ENCODE data around the gene ZDHHC14. TPM values are rescaled to one million over a fixed set of nuclear protein-coding genes. Genes with fewer than 3 reads are reported as not detected.

ZDHHC14 gene
- total RNA-seq, 1 donor from 2014 or later: 26.1 TPM

- no peaks in the 10 kb centered on the region for H3K9me3 Mint-ChIP-seq (ENCODE audit: unreplicated experiment)
- peaks cover 24% of the 10 kb centered on the region for H3K4me1 Mint-ChIP-seq (ENCODE audit: unreplicated experiment)
- H3K36me3 Mint-ChIP-seq (ENCODE audit: low read depth, unreplicated experiment): peaks cover 7% of the 10 kb centered on the region
- TF ChIP-seq CTCF (IDR thresholded peaks at IDR 0.05; ENCODE audit: unreplicated experiment): no peak
- H3K27ac Mint-ChIP-seq (ENCODE audit: unreplicated experiment): no peak overlapping the region
- no peak overlapping the region for H3K4me3 Mint-ChIP-seq (ENCODE audit: unreplicated experiment)
- H3K27me3 Mint-ChIP-seq (ENCODE audit: unreplicated experiment): peaks cover 4% of the 10 kb centered on the region
- no peak for DNase-seq (ENCODE audit: low spot score)
Measured at GRCh38 chr6:157615420-157615769, 234.4 kb downstream of the ZDHHC14 start.

DNA sequence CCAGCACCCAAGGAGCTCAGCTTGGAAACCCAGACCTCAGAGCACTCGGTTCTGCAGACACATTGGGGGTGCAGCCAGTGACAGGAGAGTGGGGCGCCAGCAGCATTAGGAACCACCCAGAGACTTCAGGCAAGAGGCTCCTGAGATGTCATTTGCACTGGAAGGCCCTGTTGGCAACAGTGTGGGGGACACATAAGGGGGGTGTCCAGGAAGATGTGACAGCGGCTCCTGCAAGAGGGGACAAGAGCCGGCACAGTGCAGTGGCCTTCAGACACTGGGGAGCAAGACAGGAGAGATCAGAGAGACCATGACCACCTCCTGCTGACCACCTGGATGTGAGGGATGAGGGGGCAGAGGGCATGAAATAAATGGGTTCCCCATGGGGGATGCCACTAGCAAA lies 235.0 kb downstream of the ZDHHC14 start:
- no peak overlapping the region for H3K4me3 Mint-ChIP-seq (ENCODE audit: unreplicated experiment)
- H3K4me1 Mint-ChIP-seq (ENCODE audit: unreplicated experiment): peaks cover 19% of the 10 kb centered on the region
- H3K36me3 Mint-ChIP-seq (ENCODE audit: low read depth, unreplicated experiment): peaks cover 7% of the 10 kb centered on the region
- H3K27ac Mint-ChIP-seq (ENCODE audit: unreplicated experiment): no peak overlapping the region
- no peaks in the 10 kb centered on the region for H3K9me3 Mint-ChIP-seq (ENCODE audit: unreplicated experiment)
- H3K27me3 Mint-ChIP-seq (ENCODE audit: unreplicated experiment): peaks cover 4% of the 10 kb centered on the region
- TF ChIP-seq CTCF (IDR thresholded peaks at IDR 0.05; ENCODE audit: unreplicated experiment): no peak
- DNase-seq (ENCODE audit: low spot score): no peak

DNA sequence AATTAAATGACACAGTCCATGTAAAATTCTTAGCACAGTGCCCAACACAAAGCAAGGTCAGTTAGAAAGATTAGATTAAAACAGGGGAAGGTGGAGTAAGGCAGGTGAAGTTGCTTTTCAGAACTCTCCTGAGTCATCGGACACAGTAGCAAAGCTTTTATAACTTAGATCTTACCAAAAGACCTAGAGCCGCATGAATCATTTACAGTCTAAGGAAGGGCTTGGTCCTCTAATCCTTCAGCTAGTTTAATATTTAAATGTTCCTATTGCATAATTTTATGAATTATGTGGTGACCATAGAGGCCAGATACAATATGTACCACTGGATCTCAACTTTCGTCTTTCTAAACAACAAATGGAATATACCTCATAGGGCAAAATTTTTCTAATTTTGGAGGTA lies 240.0 kb downstream of the ZDHHC14 start:
- H3K27ac Mint-ChIP-seq (ENCODE audit: unreplicated experiment): no peak overlapping the region

GRCh38 chr6:157621406-157621805 lies 240.4 kb downstream of the ZDHHC14 start:
- Mint-ChIP-seq H3K9me3 (ENCODE audit: unreplicated experiment) (no peaks in the 10 kb centered on the region), H3K27ac (ENCODE audit: unreplicated experiment) (no peak overlapping the region), H3K4me3 (ENCODE audit: unreplicated experiment) (no peak overlapping the region), H3K36me3 (ENCODE audit: low read depth, unreplicated experiment) (peaks cover 11% of the 10 kb centered on the region), H3K4me1 (ENCODE audit: unreplicated experiment) (peaks cover 5% of the 10 kb centered on the region), H3K27me3 (ENCODE audit: unreplicated experiment) (peaks cover 7% of the 10 kb centered on the region)
- no peak for DNase-seq (ENCODE audit: low spot score)
- no peak for TF ChIP-seq CTCF (IDR thresholded peaks at IDR 0.05; ENCODE audit: unreplicated experiment)

More for the DNA sequence above, 240.0 kb downstream of the ZDHHC14 start:
- H3K4me3 Mint-ChIP-seq (ENCODE audit: unreplicated experiment): no peak overlapping the region
- TF ChIP-seq CTCF (IDR thresholded peaks at IDR 0.05; ENCODE audit: unreplicated experiment): no peak
- no peak for DNase-seq (ENCODE audit: low spot score)
- peaks cover 5% of the 10 kb centered on the region for H3K4me1 Mint-ChIP-seq (ENCODE audit: unreplicated experiment)
- no peaks in the 10 kb centered on the region for H3K9me3 Mint-ChIP-seq (ENCODE audit: unreplicated experiment)
- H3K27me3 Mint-ChIP-seq (ENCODE audit: unreplicated experiment): peaks cover 7% of the 10 kb centered on the region
- peaks cover 11% of the 10 kb centered on the region for H3K36me3 Mint-ChIP-seq (ENCODE audit: low read depth, unreplicated experiment)

DNA sequence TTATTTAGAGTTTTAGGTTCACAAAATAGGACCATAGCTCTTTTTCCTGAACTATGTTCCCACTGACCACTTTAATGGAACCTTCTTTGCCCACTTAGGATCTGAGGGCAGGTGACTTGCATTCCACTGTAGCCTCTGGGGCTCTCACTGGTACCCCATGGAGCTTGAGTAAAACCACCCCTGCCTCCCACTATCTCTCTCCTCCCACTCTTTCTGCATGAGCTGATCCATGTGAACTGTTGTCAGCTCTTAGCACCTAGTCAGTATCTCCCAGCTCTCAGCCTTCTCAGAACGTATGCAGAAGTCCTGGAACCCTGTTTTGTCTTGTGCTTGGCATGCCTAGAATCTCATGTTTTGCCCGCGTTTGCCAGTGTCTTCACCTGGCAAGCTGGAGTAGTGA lies 241.4 kb downstream of the ZDHHC14 start:
- Mint-ChIP-seq H3K27ac (ENCODE audit: unreplicated experiment) (no peak overlapping the region), H3K36me3 (ENCODE audit: low read depth, unreplicated experiment) (peaks cover 11% of the 10 kb centered on the region), H3K27me3 (ENCODE audit: unreplicated experiment) (peaks cover 7% of the 10 kb centered on the region), H3K9me3 (ENCODE audit: unreplicated experiment) (no peaks in the 10 kb centered on the region), H3K4me3 (ENCODE audit: unreplicated experiment) (no peak overlapping the region), H3K4me1 (ENCODE audit: unreplicated experiment) (peaks cover 5% of the 10 kb centered on the region)
- TF ChIP-seq CTCF (IDR thresholded peaks at IDR 0.05; ENCODE audit: unreplicated experiment): no peak
- DNase-seq (ENCODE audit: low spot score): no peak
